ENCODE measurements around the gene FNIP1. TPM values are rescaled to one million over a fixed set of nuclear protein-coding genes. Genes with fewer than 3 reads are reported as not detected.

FNIP1 gene
- total and polyA plus RNA-seq, 2 experiments from 2014 or later, result 10.3 to 25.8 TPM

GRCh38 chr5:131647048-131647769, 149.6 kb downstream of the FNIP1 start:
- H2AFZ ChIP-seq, result no peak overlapping the region
- H4K20me1 ChIP-seq (ENCODE audit: insufficient read depth), result no peaks in the 10 kb centered on the region
- WGBS, 2 experiments (ENCODE audit: low coverage in 1 of 2, low lambda C conversion rate in 2 of 2, missing lambda C conversion rate in 2 of 2), result 92 to 93% methylated on average over 10 of the region's 10 CpGs
- TF ChIP-seq EZH2 (IDR thresholded peaks at IDR 0.05; ENCODE audit: insufficient read depth, poor library complexity, severe bottlenecking) (no peak), EZH2phosphoT487 (IDR thresholded peaks at IDR 0.05; ENCODE audit: insufficient read depth, low read depth) (no peak)
- no peaks in the 10 kb centered on the region for H3K9me2 ChIP-seq (ENCODE audit: insufficient read depth)
- in situ Hi-C loops (cut with MboI), result no loop called here
- H3K79me2 ChIP-seq (ENCODE audit: insufficient read depth), result no peaks in the 10 kb centered on the region
- no peak for DNase-seq
- 0 out of 2 replicates have a peak, but pooled peaks cover 6% of the 10 kb centered on the region for H3F3A ChIP-seq (ENCODE audit: insufficient read depth)
- H3K27ac ChIP-seq, result no peak overlapping the region
- H3K4me2 ChIP-seq (ENCODE audit: unreplicated experiment), result no peak overlapping the region
- no peaks in the 10 kb centered on the region for H3K27me3 ChIP-seq (replicated peaks; ENCODE audit: insufficient read depth)
- peaks cover 61% of the 10 kb centered on the region for H3K36me3 ChIP-seq (ENCODE audit: low read depth)
- H3K9ac ChIP-seq, result no peak overlapping the region
- no peaks in the 10 kb centered on the region for H3K9me3 ChIP-seq (ENCODE audit: low read depth)
- H3K4me3 ChIP-seq, result no peak overlapping the region
- 0 out of 2 replicates have a peak, but pooled peaks cover 5% of the 10 kb centered on the region for H3K4me1 ChIP-seq (ENCODE audit: insufficient read depth)

- H4K20me1 ChIP-seq (ENCODE audit: insufficient read depth), result no peaks in the 10 kb centered on the region
- H3K4me1 ChIP-seq (ENCODE audit: insufficient read depth), result 0 out of 2 replicates have a peak, but pooled peaks cover 5% of the 10 kb centered on the region
- peak; percentile 42 for DNase-seq
- H3K79me2 ChIP-seq (ENCODE audit: insufficient read depth), result no peaks in the 10 kb centered on the region
- no peaks in the 10 kb centered on the region for H3K27me3 ChIP-seq (replicated peaks; ENCODE audit: insufficient read depth)
- peaks cover 12% of the 10 kb centered on the region; the same call in 1 of the 2 replicates for H3F3A ChIP-seq (ENCODE audit: insufficient read depth)
- H3K4me3 ChIP-seq, result no peak overlapping the region
- H3K9me2 ChIP-seq (ENCODE audit: insufficient read depth), result no peaks in the 10 kb centered on the region
- H3K9ac ChIP-seq, result no peak overlapping the region
- in situ Hi-C loops (cut with MboI), result no loop called here
- no peaks in the 10 kb centered on the region for H3K9me3 ChIP-seq (ENCODE audit: low read depth)
- H2AFZ ChIP-seq, result no peak overlapping the region
- TF ChIP-seq EZH2 (IDR thresholded peaks at IDR 0.05; ENCODE audit: insufficient read depth, poor library complexity, severe bottlenecking), result no peak
- no peak for TF ChIP-seq EZH2phosphoT487 (IDR thresholded peaks at IDR 0.05; ENCODE audit: insufficient read depth, low read depth)
- H3K27ac ChIP-seq, result peak overlapping the region; percentile 16; the same call in 1 of the 2 replicates
- H3K36me3 ChIP-seq (ENCODE audit: low read depth), result peaks cover 41% of the 10 kb centered on the region
- 79 to 83% methylated on average over 7 of the region's 7 CpGs for WGBS, 2 experiments (ENCODE audit: low coverage in 1 of 2, low lambda C conversion rate in 2 of 2, missing lambda C conversion rate in 2 of 2)
- H3K4me2 ChIP-seq (ENCODE audit: unreplicated experiment), result no peak overlapping the region
These were observed 152.0 kb downstream of the FNIP1 start for GRCh38 chr5:131644822-131645221.

GRCh38 chr5:131644370-131644769, 152.4 kb downstream of the FNIP1 start:
- H3K4me2 ChIP-seq (ENCODE audit: unreplicated experiment), result no peak overlapping the region
- H2AFZ ChIP-seq, result no peak overlapping the region
- peaks cover 36% of the 10 kb centered on the region for H3K36me3 ChIP-seq (ENCODE audit: low read depth)
- H3K9me3 ChIP-seq (ENCODE audit: low read depth), result no peaks in the 10 kb centered on the region
- 96 to 98% methylated on average over 1 of the region's 1 CpG for WGBS, 2 experiments (ENCODE audit: low coverage in 1 of 2, low lambda C conversion rate in 2 of 2, missing lambda C conversion rate in 2 of 2)
- DNase-seq, result no peak
- in situ Hi-C loops (cut with MboI), result no loop called here
- peak overlapping the region; percentile 16; the same call in 1 of the 2 replicates for H3K27ac ChIP-seq
- no peaks in the 10 kb centered on the region for H3K79me2 ChIP-seq (ENCODE audit: insufficient read depth)
- no peaks in the 10 kb centered on the region for H3K9me2 ChIP-seq (ENCODE audit: insufficient read depth)
- no peaks in the 10 kb centered on the region for H3K27me3 ChIP-seq (replicated peaks; ENCODE audit: insufficient read depth)
- no peaks in the 10 kb centered on the region for H4K20me1 ChIP-seq (ENCODE audit: insufficient read depth)
- no peak overlapping the region for H3K9ac ChIP-seq
- peaks cover 12% of the 10 kb centered on the region; the same call in 1 of the 2 replicates for H3F3A ChIP-seq (ENCODE audit: insufficient read depth)
- no peak for TF ChIP-seq EZH2phosphoT487 (IDR thresholded peaks at IDR 0.05; ENCODE audit: insufficient read depth, low read depth)
- TF ChIP-seq EZH2 (IDR thresholded peaks at IDR 0.05; ENCODE audit: insufficient read depth, poor library complexity, severe bottlenecking), result no peak
- H3K4me3 ChIP-seq, result no peak overlapping the region
- H3K4me1 ChIP-seq (ENCODE audit: insufficient read depth), result 0 out of 2 replicates have a peak, but pooled peaks cover 5% of the 10 kb centered on the region

GRCh38 chr5:131641494-131641893, 155.3 kb downstream of the FNIP1 start:
- in situ Hi-C loops (cut with MboI), result no loop called here
- Histone ChIP-seq H3K9me2 (ENCODE audit: insufficient read depth) (no peaks in the 10 kb centered on the region), H3K27ac (no peak overlapping the region), H3K4me3 (no peak overlapping the region), H3K9me3 (ENCODE audit: low read depth) (no peaks in the 10 kb centered on the region), H3K9ac (no peak overlapping the region), H3K79me2 (ENCODE audit: insufficient read depth) (no peaks in the 10 kb centered on the region), H3K27me3 (replicated peaks; ENCODE audit: insufficient read depth) (no peaks in the 10 kb centered on the region), H2AFZ (no peak overlapping the region), H3K36me3 (ENCODE audit: low read depth) (peaks cover 28% of the 10 kb centered on the region), H4K20me1 (ENCODE audit: insufficient read depth) (no peaks in the 10 kb centered on the region), H3K4me1 (ENCODE audit: insufficient read depth) (peaks cover 4% of the 10 kb centered on the region), H3F3A (ENCODE audit: insufficient read depth) (peaks cover 17% of the 10 kb centered on the region), H3K4me2 (ENCODE audit: unreplicated experiment) (no peak overlapping the region)
- WGBS, 2 experiments (ENCODE audit: low coverage in 1 of 2, low lambda C conversion rate in 2 of 2, missing lambda C conversion rate in 2 of 2), result 100% methylated on average over 1 of the region's 1 CpG
- TF ChIP-seq EZH2phosphoT487 (IDR thresholded peaks at IDR 0.05; ENCODE audit: insufficient read depth, low read depth) (no peak), EZH2 (IDR thresholded peaks at IDR 0.05; ENCODE audit: insufficient read depth, poor library complexity, severe bottlenecking) (no peak)
- no peak for DNase-seq

Data from GM23248 (cell line).